ENCODE measurements around the gene EFCAB11. TPM values are rescaled to one million over a fixed set of nuclear protein-coding genes. Genes with fewer than 3 reads are reported as not detected.

EFCAB11 gene
- total RNA-seq, 1 donor from 2014 or later: 3.1 TPM

DNA sequence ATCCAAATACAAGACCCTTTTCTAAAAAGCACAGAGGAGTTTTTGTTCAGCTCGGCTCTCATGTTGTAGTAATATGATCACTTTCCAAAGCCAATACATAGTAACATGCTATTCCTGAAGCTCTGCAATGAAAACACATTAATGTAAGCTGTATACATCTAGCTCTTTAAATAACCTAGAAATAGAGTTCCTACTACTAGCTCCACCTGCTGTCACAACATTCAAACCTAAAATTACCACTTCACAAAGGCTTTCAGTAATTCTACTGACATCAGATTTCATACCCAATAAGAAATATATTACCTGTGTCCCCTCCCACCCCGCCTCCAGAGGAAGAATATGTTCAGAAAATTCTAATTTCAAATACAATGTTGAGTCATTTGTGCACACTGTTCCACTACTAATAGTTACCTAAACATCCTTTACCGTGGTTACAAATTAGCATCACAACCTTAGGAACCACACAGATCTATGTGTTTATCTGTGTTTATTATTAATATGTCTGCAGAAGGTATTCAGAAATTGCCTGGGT is 17.8 kb downstream of the EFCAB11 start:
- TF ChIP-seq, protein P1, sequence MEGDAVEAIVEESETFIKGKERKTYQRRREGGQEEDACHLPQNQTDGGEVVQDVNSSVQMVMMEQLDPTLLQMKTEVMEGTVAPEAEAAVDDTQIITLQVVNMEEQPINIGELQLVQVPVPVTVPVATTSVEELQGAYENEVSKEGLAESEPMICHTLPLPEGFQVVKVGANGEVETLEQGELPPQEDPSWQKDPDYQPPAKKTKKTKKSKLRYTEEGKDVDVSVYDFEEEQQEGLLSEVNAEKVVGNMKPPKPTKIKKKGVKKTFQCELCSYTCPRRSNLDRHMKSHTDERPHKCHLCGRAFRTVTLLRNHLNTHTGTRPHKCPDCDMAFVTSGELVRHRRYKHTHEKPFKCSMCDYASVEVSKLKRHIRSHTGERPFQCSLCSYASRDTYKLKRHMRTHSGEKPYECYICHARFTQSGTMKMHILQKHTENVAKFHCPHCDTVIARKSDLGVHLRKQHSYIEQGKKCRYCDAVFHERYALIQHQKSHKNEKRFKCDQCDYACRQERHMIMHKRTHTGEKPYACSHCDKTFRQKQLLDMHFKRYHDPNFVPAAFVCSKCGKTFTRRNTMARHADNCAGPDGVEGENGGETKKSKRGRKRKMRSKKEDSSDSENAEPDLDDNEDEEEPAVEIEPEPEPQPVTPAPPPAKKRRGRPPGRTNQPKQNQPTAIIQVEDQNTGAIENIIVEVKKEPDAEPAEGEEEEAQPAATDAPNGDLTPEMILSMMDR (IDR thresholded peaks at IDR 0.05; ENCODE audit: partially characterized antibody, unreplicated experiment): no peak
- H3K4me1 Mint-ChIP-seq (ENCODE audit: low read depth, unreplicated experiment): peaks cover 5% of the 10 kb centered on the region
- H3K27ac Mint-ChIP-seq (ENCODE audit: unreplicated experiment): no peak overlapping the region
- no peak overlapping the region for H3K4me3 Mint-ChIP-seq (ENCODE audit: unreplicated experiment)
- H3K36me3 Mint-ChIP-seq (ENCODE audit: unreplicated experiment): no peaks in the 10 kb centered on the region
- no peak for DNase-seq
- H3K9me3 Mint-ChIP-seq (ENCODE audit: unreplicated experiment): no peaks in the 10 kb centered on the region
- no peaks in the 10 kb centered on the region for H3K27me3 Mint-ChIP-seq (ENCODE audit: unreplicated experiment)

DNA sequence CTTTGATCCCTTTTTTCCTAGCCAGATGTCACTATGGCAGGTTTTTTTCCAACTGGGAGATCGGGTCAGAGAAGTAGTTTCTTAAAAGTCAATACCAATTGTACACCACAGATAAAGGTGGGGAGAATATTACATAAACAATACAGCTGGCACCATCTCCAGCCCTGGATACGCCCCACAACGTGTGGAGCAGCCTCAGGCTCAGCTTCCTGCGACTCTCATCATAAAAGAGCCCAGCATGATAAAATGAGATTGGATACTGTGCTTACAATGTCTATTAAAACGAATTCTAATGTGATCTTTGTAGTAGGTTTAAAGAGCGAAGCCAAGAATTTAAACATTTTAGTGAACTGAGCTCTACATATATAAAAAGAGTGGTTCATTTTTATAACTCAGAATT is 21.5 kb downstream of the EFCAB11 start:
- Mint-ChIP-seq H3K4me1 (ENCODE audit: low read depth, unreplicated experiment) (peaks cover 5% of the 10 kb centered on the region), H3K9me3 (ENCODE audit: unreplicated experiment) (peaks cover 3% of the 10 kb centered on the region), H3K36me3 (ENCODE audit: unreplicated experiment) (no peaks in the 10 kb centered on the region), H3K27me3 (ENCODE audit: unreplicated experiment) (no peaks in the 10 kb centered on the region), H3K4me3 (ENCODE audit: unreplicated experiment) (no peak overlapping the region), H3K27ac (ENCODE audit: unreplicated experiment) (no peak overlapping the region)
- DNase-seq: no peak
- TF ChIP-seq, protein P1 (IDR thresholded peaks at IDR 0.05; ENCODE audit: partially characterized antibody, unreplicated experiment): no peak

DNA sequence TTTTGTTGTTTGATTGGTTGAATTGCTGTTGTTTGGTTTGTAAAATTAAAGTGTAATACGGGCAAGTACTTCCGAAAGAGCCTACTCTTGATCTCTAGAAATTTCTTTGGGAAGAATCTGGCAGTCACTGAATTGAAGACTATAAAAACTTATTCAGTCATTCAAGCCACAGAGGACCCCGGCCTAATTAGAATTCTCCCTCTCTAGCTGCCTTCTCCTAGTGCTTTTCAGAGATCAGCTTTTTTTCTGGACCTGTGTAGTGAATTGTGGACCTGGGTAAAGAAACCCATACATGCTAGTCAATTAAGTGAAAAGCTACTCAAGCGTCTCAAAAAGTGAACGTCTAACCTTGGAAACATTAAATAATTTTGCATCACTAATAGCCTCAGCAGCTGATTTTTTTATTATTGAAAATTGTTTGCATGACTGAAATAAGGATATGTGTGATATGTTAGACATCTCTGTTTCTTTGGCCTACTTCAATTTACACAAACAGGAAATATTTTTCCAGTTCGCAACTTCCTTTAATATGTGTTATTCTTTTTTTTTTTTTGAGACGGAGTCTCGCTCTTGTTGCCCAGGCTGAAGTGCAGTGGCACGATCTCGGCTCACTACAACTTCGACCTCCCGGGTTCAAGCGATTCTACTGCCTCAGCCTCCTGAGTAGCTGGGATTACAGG is 27.2 kb downstream of the EFCAB11 start:
- Mint-ChIP-seq H3K27ac (ENCODE audit: unreplicated experiment) (no peak overlapping the region), H3K36me3 (ENCODE audit: unreplicated experiment) (no peaks in the 10 kb centered on the region), H3K27me3 (ENCODE audit: unreplicated experiment) (peaks cover 2% of the 10 kb centered on the region), H3K4me1 (ENCODE audit: low read depth, unreplicated experiment) (no peaks in the 10 kb centered on the region), H3K4me3 (ENCODE audit: unreplicated experiment) (no peak overlapping the region), H3K9me3 (ENCODE audit: unreplicated experiment) (peaks cover 3% of the 10 kb centered on the region)
- no peak for DNase-seq
- TF ChIP-seq, protein P1 (IDR thresholded peaks at IDR 0.05; ENCODE audit: partially characterized antibody, unreplicated experiment): no peak

DNA sequence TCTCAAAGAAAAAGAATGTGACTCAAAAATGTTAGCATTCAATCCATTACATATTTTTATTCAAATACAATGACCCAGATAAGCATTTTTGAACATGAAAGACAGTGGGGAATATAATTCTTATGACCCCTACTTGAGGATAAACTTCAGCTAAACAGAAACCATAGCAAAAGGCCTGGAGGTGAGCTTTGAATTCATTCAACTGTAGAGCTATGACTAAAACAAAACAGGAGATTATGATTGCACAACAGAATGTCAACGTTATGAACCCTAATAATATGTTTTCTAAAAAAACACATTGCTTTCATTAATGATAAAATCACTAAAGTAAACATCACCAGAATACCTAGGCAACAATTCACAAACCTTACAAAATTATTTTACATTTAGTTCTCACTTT is 27.8 kb downstream of the EFCAB11 start:
- Mint-ChIP-seq H3K27me3 (ENCODE audit: unreplicated experiment) (peaks cover 2% of the 10 kb centered on the region), H3K4me3 (ENCODE audit: unreplicated experiment) (no peak overlapping the region), H3K36me3 (ENCODE audit: unreplicated experiment) (no peaks in the 10 kb centered on the region), H3K27ac (ENCODE audit: unreplicated experiment) (no peak overlapping the region), H3K4me1 (ENCODE audit: low read depth, unreplicated experiment) (no peaks in the 10 kb centered on the region), H3K9me3 (ENCODE audit: unreplicated experiment) (peaks cover 3% of the 10 kb centered on the region)
- TF ChIP-seq, protein P1 (IDR thresholded peaks at IDR 0.05; ENCODE audit: partially characterized antibody, unreplicated experiment): no peak
- DNase-seq: no peak

DNA sequence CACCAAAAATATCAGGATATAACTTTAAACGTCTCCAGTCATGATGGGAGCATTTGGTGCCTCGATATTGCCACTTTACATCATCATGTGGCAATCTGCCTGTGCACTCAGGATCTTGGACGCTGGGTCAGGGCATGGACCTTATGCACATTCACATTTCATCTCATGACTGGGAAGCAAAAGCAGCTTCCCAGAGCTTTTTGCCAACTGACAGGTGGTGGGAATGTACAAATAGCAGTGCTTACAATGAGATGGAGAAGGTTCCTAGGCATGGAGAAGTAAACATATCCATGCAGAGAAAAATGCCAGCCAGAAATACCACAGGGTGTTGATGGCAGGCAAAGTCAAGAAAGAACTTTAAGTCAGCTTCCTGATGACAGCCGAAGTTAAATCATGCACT is 30.3 kb downstream of the EFCAB11 start:
- TF ChIP-seq, protein P1 (IDR thresholded peaks at IDR 0.05; ENCODE audit: partially characterized antibody, unreplicated experiment): no peak
- Mint-ChIP-seq H3K27me3 (ENCODE audit: unreplicated experiment) (peaks cover 2% of the 10 kb centered on the region), H3K27ac (ENCODE audit: unreplicated experiment) (no peak overlapping the region), H3K9me3 (ENCODE audit: unreplicated experiment) (no peaks in the 10 kb centered on the region), H3K4me3 (ENCODE audit: unreplicated experiment) (no peak overlapping the region), H3K4me1 (ENCODE audit: low read depth, unreplicated experiment) (no peaks in the 10 kb centered on the region), H3K36me3 (ENCODE audit: unreplicated experiment) (no peaks in the 10 kb centered on the region)
- no peak for DNase-seq

Data from glutamatergic neuron (in vitro differentiated cells).